ENCODE data around the gene SCPEP1.

DNA sequence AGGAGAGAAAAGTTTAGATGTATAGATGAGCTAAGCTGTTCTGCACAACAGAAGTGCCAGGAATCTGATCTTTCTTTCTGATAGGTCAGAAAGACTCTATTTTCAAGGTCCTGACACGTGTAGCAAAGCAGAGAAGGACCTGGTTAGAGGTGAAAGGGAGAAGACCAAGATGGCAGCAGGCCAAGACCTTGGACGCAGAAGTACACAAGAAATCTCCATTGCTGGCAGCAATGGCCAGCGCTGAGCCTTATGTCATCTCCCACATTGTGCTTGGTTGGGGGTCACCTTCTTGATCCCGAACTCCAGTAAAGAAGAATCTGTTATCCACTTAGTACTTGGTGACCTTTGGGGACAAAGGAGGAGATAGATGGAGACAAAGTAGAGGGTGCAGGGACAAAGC is 65.3 kb downstream of the SCPEP1 start:
- no peak for TF ChIP-seq SIN3A (IDR thresholded peaks at IDR 0.05; ENCODE audit: borderline replicate concordance, insufficient read depth, low read length)
- TF ChIP-seq POLR2AphosphoS5 (IDR thresholded peaks at IDR 0.05; ENCODE audit: low read depth, low read length): no peak
- no peak for TF ChIP-seq TAF1 (IDR thresholded peaks at IDR 0.05; ENCODE audit: borderline replicate concordance, insufficient read depth, low read length)
- TF ChIP-seq, protein P1, sequence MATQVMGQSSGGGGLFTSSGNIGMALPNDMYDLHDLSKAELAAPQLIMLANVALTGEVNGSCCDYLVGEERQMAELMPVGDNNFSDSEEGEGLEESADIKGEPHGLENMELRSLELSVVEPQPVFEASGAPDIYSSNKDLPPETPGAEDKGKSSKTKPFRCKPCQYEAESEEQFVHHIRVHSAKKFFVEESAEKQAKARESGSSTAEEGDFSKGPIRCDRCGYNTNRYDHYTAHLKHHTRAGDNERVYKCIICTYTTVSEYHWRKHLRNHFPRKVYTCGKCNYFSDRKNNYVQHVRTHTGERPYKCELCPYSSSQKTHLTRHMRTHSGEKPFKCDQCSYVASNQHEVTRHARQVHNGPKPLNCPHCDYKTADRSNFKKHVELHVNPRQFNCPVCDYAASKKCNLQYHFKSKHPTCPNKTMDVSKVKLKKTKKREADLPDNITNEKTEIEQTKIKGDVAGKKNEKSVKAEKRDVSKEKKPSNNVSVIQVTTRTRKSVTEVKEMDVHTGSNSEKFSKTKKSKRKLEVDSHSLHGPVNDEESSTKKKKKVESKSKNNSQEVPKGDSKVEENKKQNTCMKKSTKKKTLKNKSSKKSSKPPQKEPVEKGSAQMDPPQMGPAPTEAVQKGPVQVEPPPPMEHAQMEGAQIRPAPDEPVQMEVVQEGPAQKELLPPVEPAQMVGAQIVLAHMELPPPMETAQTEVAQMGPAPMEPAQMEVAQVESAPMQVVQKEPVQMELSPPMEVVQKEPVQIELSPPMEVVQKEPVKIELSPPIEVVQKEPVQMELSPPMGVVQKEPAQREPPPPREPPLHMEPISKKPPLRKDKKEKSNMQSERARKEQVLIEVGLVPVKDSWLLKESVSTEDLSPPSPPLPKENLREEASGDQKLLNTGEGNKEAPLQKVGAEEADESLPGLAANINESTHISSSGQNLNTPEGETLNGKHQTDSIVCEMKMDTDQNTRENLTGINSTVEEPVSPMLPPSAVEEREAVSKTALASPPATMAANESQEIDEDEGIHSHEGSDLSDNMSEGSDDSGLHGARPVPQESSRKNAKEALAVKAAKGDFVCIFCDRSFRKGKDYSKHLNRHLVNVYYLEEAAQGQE (IDR thresholded peaks at IDR 0.05; ENCODE audit: insufficient read depth in 1 of 2, low read depth in 2 of 2, low read length in 2 of 2): no peak

Measured in PFSK-1 (cell line).